Fibroblast of the aortic adventitia (primary cell): ENCODE measurements around the gene NCKAP5. TPM values are rescaled to one million over a fixed set of nuclear protein-coding genes. Genes with fewer than 3 reads are reported as not detected.

Experiments
- DNase-seq: peaks from one replicate; pipeline ENCODE4 v3.0.0-alpha.2; 2010; ENCODE audit warnings: low read depth
- H3K4me3 ChIP-seq: 2 replicates; pipeline ENCODE4 v1.5.1; 2011; ENCODE audit warnings: low read depth, mild to moderate bottlenecking, control low read depth, low read length, moderate library complexity
- total RNA-seq: library from RNA; depleted of rRNA; stranded (reverse); fragments of >200 nt; gene quantifications from 2 replicates; pipeline ENCODE4 v1.2.3, GENCODE V29; 2012; ENCODE audit warnings: low replicate concordance
- TF ChIP-seq, protein P1 (sequence below): IDR thresholded peaks from 2 replicates; pipeline ENCODE4 v1.5.1; 2011; ENCODE audit warnings: mild to moderate bottlenecking, low read length, control low read depth, inconsistent platforms; ENCODE audit not compliant: insufficient read depth

Gene NCKAP5
- total RNA-seq, 1 donor: 4.4 TPM

DNA sequence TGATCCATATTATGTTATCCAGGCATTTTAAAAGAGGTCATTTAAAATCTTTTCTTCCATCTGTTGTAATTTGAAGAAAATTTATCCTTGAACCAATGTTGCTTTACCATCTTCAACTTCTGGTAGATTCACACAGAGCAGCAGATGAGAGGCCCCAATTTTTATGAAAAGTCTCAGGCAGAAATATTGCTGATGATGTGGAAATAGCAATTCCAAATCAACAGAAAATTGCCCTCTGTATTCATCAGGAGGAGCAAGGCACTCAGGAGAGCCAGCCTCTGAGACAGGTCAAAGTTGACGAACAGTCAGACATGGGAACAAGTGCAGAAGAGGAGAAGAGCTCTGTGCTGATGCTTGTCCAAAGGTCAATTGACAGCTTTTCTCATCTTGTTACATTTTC, 444.9 kb downstream of the NCKAP5 start:
- H3K4me3 ChIP-seq: no peak overlapping the region
- TF ChIP-seq, protein P1, sequence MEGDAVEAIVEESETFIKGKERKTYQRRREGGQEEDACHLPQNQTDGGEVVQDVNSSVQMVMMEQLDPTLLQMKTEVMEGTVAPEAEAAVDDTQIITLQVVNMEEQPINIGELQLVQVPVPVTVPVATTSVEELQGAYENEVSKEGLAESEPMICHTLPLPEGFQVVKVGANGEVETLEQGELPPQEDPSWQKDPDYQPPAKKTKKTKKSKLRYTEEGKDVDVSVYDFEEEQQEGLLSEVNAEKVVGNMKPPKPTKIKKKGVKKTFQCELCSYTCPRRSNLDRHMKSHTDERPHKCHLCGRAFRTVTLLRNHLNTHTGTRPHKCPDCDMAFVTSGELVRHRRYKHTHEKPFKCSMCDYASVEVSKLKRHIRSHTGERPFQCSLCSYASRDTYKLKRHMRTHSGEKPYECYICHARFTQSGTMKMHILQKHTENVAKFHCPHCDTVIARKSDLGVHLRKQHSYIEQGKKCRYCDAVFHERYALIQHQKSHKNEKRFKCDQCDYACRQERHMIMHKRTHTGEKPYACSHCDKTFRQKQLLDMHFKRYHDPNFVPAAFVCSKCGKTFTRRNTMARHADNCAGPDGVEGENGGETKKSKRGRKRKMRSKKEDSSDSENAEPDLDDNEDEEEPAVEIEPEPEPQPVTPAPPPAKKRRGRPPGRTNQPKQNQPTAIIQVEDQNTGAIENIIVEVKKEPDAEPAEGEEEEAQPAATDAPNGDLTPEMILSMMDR: no peak
- no peak for DNase-seq

GRCh38 chr2:133122529-133122928, 445.7 kb downstream of the NCKAP5 start:
- TF ChIP-seq, protein P1: no peak
- H3K4me3 ChIP-seq: no peak overlapping the region
- no peak for DNase-seq

- TF ChIP-seq, protein P1: no peak
- no peak overlapping the region for H3K4me3 ChIP-seq
- DNase-seq: no peak
Observed at GRCh38 chr2:133120310-133120709, 448.0 kb downstream of the NCKAP5 start.

- H3K4me3 ChIP-seq: no peak overlapping the region
- TF ChIP-seq, protein P1: no peak
- no peak for DNase-seq
Observed at GRCh38 chr2:133110201-133110600, 458.1 kb downstream of the NCKAP5 start.

- TF ChIP-seq, protein P1: no peak
Observed at GRCh38 chr2:133109772-133110171, 458.5 kb downstream of the NCKAP5 start.

DNA sequence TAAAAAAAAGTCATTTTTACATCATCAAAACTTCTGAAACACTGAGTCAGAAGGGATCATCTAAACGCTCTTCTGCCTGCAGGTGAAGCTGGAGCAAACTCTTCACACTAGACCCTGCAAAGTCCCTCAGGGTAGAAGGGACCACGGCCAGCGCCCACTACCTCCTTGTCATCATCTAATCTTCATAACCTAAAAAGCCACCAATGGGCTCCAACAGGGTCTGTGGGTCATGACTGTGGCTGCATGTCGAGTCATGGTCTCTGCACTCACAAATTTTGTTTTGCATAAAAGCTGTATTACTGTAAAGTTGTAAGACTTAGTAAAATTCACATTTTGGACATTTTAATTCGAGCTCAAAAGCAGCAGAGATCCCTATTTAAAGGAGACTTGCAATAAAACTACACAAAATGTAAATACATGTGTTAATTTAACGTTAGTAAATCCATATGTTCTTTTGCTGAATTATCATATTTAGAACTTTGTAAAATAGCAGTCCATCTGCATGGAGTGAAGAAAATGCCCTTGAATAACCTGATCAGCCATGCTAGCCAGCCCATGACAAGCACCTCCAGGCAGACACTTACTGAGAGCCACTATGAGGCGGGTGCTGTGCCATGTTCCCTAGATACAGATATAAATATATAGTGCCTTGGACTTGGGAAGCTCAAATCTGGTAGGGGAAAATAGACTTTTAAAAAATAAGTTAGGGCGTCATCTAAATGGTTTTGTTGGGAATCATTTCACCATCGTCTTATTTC, 461.0 kb downstream of the NCKAP5 start:
- TF ChIP-seq, protein P1: no peak
- no peak for DNase-seq
- H3K4me3 ChIP-seq: no peak overlapping the region

More at GRCh38 chr2:133109772-133110171, 458.5 kb downstream of the NCKAP5 start:
- DNase-seq: peak; percentile 71
- no peak overlapping the region for H3K4me3 ChIP-seq

DNA sequence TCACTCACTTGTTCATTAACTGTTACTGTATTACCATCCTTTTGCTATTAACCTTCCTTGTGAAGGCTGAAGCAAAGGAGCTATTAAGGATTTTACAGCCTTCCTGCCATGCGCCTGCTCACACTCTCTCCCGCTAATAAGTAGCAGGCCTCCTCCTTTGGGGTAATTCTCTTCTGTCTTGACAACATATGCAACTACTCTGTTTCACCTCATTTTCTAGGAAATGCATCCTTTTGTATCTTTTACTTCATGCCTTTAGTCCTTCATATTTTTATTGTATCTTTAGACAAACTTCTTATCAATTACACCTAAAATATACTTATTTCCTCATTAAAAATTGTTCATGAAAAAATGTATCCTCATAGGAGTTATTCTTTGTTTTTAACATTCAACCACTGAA, 463.4 kb downstream of the NCKAP5 start:
- TF ChIP-seq, protein P1: no peak
- H3K4me3 ChIP-seq: no peak overlapping the region
- no peak for DNase-seq
